Mesenchymal stem cell (in vitro differentiated cells and primary cell): ENCODE results near the gene DGKG.

Experiments
- DNase-seq: peaks from one replicate; pipeline ENCODE4 v3.0.0-alpha.2; 2013
- H2AFZ ChIP-seq: one replicate; pipeline ENCODE4 v1.6.1; 2013; ENCODE audit warnings: low read depth, mild to moderate bottlenecking, control low read depth, inconsistent platforms, low read length, moderate library complexity
- H2AK5ac ChIP-seq: 2 replicates; pipeline ENCODE4 v1.6.1; 2013; ENCODE audit warnings: low read length, moderate library complexity, mild to moderate bottlenecking, inconsistent platforms; ENCODE audit not compliant: severe bottlenecking
- H2BK120ac ChIP-seq: one replicate; pipeline ENCODE4 v1.6.1; 2013; ENCODE audit warnings: low read depth, mild to moderate bottlenecking, inconsistent platforms, low read length, moderate library complexity
- H2BK12ac ChIP-seq, 2 experiments: one replicate each; pipeline ENCODE4 v1.6.1; 2013; ENCODE audit warnings: inconsistent platforms in 2 of 2, low read length in 2 of 2, mild to moderate bottlenecking in 2 of 2, moderate library complexity in 2 of 2, control low read depth in 1 of 2
- H2BK15ac ChIP-seq: one replicate; pipeline ENCODE4 v1.6.1; 2013; ENCODE audit warnings: mild to moderate bottlenecking, low read depth, inconsistent platforms; ENCODE audit not compliant: poor library complexity, severe bottlenecking
- H2BK5ac ChIP-seq: 2 replicates; pipeline ENCODE4 v1.6.1; 2013; ENCODE audit warnings: low read depth, mild to moderate bottlenecking, low read length, control low read depth, inconsistent platforms; ENCODE audit not compliant: poor library complexity, severe bottlenecking
- H3K14ac ChIP-seq, 2 experiments: one replicate each; pipeline ENCODE4 v1.6.1; 2013; ENCODE audit warnings: inconsistent platforms in 2 of 2, low read length in 2 of 2, control low read depth in 1 of 2, mild to moderate bottlenecking in 1 of 2, moderate library complexity in 1 of 2
- H3K18ac ChIP-seq, 2 experiments: one replicate each; pipeline ENCODE4 v1.6.1; 2013; ENCODE audit warnings: inconsistent platforms in 2 of 2, low read length in 2 of 2, control low read depth in 1 of 2, low read depth in 1 of 2, mild to moderate bottlenecking in 1 of 2
- H3K23ac ChIP-seq, 2 experiments: one replicate each; pipeline ENCODE4 v1.6.1; 2013; ENCODE audit warnings: inconsistent platforms in 2 of 2, low read length in 2 of 2, mild to moderate bottlenecking in 2 of 2, moderate library complexity in 2 of 2, control low read depth in 1 of 2
- H3K27ac ChIP-seq: 2 replicates; pipeline ENCODE4 v1.5.1; 2013; ENCODE audit warnings: mild to moderate bottlenecking, moderate library complexity, low read length, control low read depth, inconsistent platforms; ENCODE audit not compliant: poor library complexity, severe bottlenecking
- H3K27me3 ChIP-seq, 2 experiments: 2 replicates each; pipeline versions ENCODE4 v1.6.1 to v1.7.0; 2013; ENCODE audit warnings: low read length in 2 of 2, mild to moderate bottlenecking in 2 of 2, moderate library complexity in 2 of 2, control low read depth in 1 of 2, inconsistent platforms in 1 of 2; ENCODE audit not compliant: control insufficient read depth in 1 of 2, insufficient read depth in 1 of 2
- H3K36me3 ChIP-seq, 2 experiments: 2 replicates each; pipeline versions ENCODE4 v1.6.1 to v1.7.0; 2013; ENCODE audit warnings: low read length in 2 of 2, control low read depth in 1 of 2, inconsistent platforms in 1 of 2, low read depth in 1 of 2, mild to moderate bottlenecking in 1 of 2; ENCODE audit not compliant: insufficient read depth in 2 of 2, control insufficient read depth in 1 of 2
- H3K4ac ChIP-seq, 2 experiments: one replicate each; pipeline ENCODE4 v1.6.1; 2013; ENCODE audit warnings: inconsistent platforms in 2 of 2, low read length in 2 of 2, mild to moderate bottlenecking in 2 of 2, moderate library complexity in 2 of 2, control low read depth in 1 of 2, low read depth in 1 of 2
- H3K4me1 ChIP-seq: 2 replicates; pipeline ENCODE4 v1.6.1; 2013; ENCODE audit warnings: low read depth, low read length, control low read depth; ENCODE audit not compliant: control insufficient read depth, insufficient read depth
- H3K4me2 ChIP-seq: 2 replicates; pipeline ENCODE4 v1.6.1; 2013; ENCODE audit warnings: low read length, mild to moderate bottlenecking, inconsistent platforms; ENCODE audit not compliant: poor library complexity, severe bottlenecking
- H3K4me3 ChIP-seq, 2 experiments: 2 replicates each; pipeline versions ENCODE4 v1.5.1 to v1.7.0; 2013; ENCODE audit warnings: low read length in 2 of 2, mild to moderate bottlenecking in 2 of 2, control low read depth in 1 of 2, low read depth in 1 of 2; ENCODE audit not compliant: insufficient read depth in 1 of 2
- H3K79me1 ChIP-seq: replicated peaks from 2 replicates; pipeline ENCODE4 v1.6.1; 2013; ENCODE audit warnings: mild to moderate bottlenecking, control low read depth, low read length, inconsistent platforms; ENCODE audit not compliant: poor library complexity, severe bottlenecking
- H3K9ac ChIP-seq: 2 replicates; pipeline ENCODE4 v1.7.0; 2013; ENCODE audit warnings: mild to moderate bottlenecking, low read length, moderate library complexity
- H3K9me3 ChIP-seq: 2 replicates; pipeline ENCODE4 v1.7.0; 2013; ENCODE audit warnings: mild to moderate bottlenecking, low read length; ENCODE audit not compliant: control insufficient read depth
- H4K8ac ChIP-seq: one replicate; pipeline ENCODE4 v1.6.1; 2013; ENCODE audit warnings: inconsistent platforms, mild to moderate bottlenecking, low read length, moderate library complexity
- H4K91ac ChIP-seq: one replicate; pipeline ENCODE4 v1.6.1; 2013; ENCODE audit warnings: mild to moderate bottlenecking, low read length, inconsistent platforms
- WGBS: methylation state at CpG from one replicate; pipeline ENCODE4 v1.1.7; 2013; ENCODE audit warnings: mixed read lengths; 5-methylcytosine and 5-hydroxymethylcytosine counted together

The DGKG gene

DNA sequence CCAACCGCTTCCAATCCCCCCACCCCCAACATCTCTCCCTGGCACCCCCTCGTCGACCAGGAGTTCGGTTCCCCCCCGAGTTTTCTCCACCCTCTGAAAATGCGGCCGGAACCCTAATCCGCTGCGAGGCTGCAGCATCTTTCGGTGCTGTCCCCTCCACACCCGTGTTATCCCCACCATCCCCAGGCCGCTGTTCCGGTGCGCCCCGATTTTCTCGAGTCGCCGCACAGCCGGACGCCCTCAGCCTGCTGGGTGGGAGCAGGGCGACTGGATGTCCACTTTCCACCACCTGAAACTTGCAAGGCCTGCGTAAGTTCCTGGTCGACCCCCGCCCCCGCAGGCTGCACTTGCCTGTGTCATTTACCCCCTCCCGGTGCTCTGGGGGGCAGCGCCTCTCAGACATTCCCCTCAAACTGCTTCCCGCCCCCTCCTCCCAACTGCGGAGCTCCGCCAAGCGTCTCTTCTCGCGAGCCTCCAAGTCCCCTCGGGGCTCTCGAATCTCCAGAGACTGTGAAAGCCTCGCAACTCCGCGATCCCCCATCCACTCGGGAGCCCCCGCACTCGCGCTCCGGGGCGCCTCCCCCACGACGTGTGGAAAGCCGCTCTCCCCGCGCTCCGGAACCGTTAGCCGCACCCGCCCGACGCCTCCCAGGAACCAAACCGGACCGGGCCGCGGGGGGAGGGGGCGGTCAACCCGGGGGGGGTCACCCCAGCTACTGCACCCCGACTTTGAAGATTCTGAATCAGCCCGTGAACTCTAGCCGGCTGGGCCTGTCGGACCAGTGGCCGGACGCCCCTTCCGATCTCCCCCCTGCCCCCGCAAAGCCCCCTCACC, 253.7 kb downstream of the DGKG start:
- Histone ChIP-seq H3K4me2 (peak overlapping the region; percentile 91), H2BK120ac (peak overlapping the region; percentile 88), H2BK5ac (peak overlapping the region; percentile 93), H3K36me3 (peaks cover 0 to 13% of the 10 kb centered on the region in 2 experiments), H3K23ac (peak overlapping the region in 1 of 2 experiments; percentile 90), H2BK15ac (no peak overlapping the region), H3K9ac (peak overlapping the region; percentile 91), H4K91ac (peak overlapping the region; percentile 91), H3K27ac (peak overlapping the region; percentile 80), H3K27me3 (no peaks in the 10 kb centered on the region), H2BK12ac (peak overlapping the region in 1 of 2 experiments; percentile 39), H4K8ac (peak overlapping the region; percentile 69), H2AK5ac (no peak overlapping the region), H3K4me1 (peaks cover 8% of the 10 kb centered on the region), H3K14ac (peak overlapping the region in 1 of 2 experiments; percentile 50), H2AFZ (no peak overlapping the region), H3K9me3 (no peaks in the 10 kb centered on the region), H3K79me1 (no peaks in the 10 kb centered on the region), H3K18ac (peak overlapping the region; percentile 81 to 89), H3K4me3 (peak overlapping the region; percentile 85 to 93), H3K4ac (peak overlapping the region; percentile 68 to 88)
- peak; percentile 87 for DNase-seq
- WGBS = under 1% methylated on average over 59 of the region's 69 CpGs

DNA sequence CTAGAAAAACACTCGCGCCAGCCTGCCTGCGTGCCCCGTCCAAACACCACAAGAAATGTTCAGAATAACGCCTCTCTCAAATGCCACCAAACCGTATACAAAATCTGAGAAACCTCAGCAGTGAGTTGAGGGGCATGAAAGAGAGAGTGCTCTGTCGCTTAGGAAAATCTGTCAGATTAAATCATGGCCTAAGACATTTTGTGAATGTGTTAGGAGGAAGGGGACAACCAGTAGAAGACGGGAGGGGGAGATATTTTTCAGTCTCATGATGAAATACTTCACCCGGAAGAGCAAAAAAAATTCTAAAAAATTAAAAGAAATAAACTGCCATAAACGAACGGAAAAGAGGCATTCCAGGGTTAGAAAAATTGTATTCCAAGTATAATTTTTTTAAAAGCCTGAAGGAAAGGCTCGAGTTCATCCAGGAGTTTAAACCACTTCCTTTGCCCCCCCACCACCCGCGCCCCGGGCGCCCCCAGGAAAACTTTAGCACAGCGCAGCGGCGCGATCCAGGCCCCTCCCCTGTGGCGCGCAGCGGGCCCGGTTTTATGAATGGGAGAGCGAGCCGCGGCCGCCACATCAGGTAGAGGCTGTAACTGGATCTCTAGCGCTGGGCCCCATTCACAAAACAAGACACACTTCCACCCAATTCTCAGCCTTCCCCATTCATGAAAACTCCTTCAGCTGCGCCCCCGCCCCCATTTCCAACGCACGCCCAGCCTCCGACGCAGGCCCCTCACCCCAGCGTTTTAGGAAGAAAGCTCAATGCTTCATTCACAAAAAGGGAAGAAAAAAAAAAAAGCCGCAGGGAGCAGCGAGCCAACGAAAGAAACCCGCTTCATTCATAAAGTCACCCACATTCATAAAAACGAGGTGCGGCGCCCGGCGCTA, 254.6 kb downstream of the DGKG start:
- Histone ChIP-seq H3K79me1 (no peaks in the 10 kb centered on the region), H3K4me2 (peak overlapping the region; percentile 91), H2BK5ac (peak overlapping the region; percentile 54), H3K27me3 (no peaks in the 10 kb centered on the region), H3K4me3 (peak overlapping the region; percentile 85 to 93), H4K8ac (peak overlapping the region; percentile 64), H2BK12ac (no peak overlapping the region), H3K27ac (peak overlapping the region; percentile 80), H2BK15ac (no peak overlapping the region), H3K18ac (peak overlapping the region; percentile 37 to 89), H2AK5ac (no peak overlapping the region), H3K14ac (no peak overlapping the region), H4K91ac (no peak overlapping the region), H3K23ac (peak overlapping the region in 1 of 2 experiments; percentile 91), H3K4me1 (peaks cover 8% of the 10 kb centered on the region), H2BK120ac (no peak overlapping the region), H3K9ac (peak overlapping the region; percentile 91), H3K4ac (no peak overlapping the region), H3K36me3 (peaks cover 0 to 13% of the 10 kb centered on the region in 2 experiments), H3K9me3 (no peaks in the 10 kb centered on the region), H2AFZ (no peak overlapping the region)
- DNase-seq = peak; percentile 77
- WGBS = under 1% methylated on average over 37 of the region's 45 CpGs

DNA sequence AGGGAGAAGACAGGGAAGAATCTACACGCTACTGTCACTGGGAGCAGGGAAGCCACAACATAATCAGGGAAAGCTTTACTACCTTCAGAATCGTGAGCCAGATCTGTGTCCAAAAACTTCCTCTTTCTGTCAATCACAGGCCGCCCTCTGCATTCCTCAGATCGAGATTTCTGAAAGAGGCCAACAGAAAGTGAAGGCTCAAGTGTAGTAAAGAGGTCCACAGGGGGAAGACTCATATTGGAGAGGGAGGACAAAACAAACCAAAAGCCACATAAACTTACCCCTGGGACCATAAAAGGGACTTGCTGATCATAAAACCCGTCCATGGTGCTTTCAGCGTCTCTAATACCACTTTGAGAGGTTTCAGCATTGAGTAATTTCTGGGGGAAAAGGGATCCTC, 256.5 kb downstream of the DGKG start:
- Histone ChIP-seq H3K9ac (peak overlapping the region; percentile 91), H2AK5ac (no peak overlapping the region), H3K36me3 (peaks cover 0 to 27% of the 10 kb centered on the region in 2 experiments), H4K91ac (no peak overlapping the region), H3K4ac (no peak overlapping the region), H3K4me1 (peaks cover 4% of the 10 kb centered on the region), H3K4me2 (peak overlapping the region; percentile 38), H2BK5ac (no peak overlapping the region), H3K27ac (no peak overlapping the region), H3K23ac (no peak overlapping the region), H2BK15ac (no peak overlapping the region), H3K79me1 (peaks cover 6% of the 10 kb centered on the region), H2BK12ac (no peak overlapping the region), H3K27me3 (no peaks in the 10 kb centered on the region), H3K14ac (no peak overlapping the region), H3K4me3 (no peak overlapping the region), H3K18ac (no peak overlapping the region), H2BK120ac (no peak overlapping the region), H3K9me3 (no peaks in the 10 kb centered on the region), H4K8ac (no peak overlapping the region), H2AFZ (no peak overlapping the region)
- DNase-seq = no peak
- 29% methylated on average over 5 of the region's 6 CpGs for WGBS

GRCh38 chr3:186102687-186103086, 259.3 kb downstream of the DGKG start:
- Histone ChIP-seq H3K14ac (no peak overlapping the region), H4K8ac (no peak overlapping the region), H3K4me1 (peaks cover 7% of the 10 kb centered on the region), H4K91ac (no peak overlapping the region), H3K79me1 (peaks cover 6% of the 10 kb centered on the region), H3K9ac (peak overlapping the region; percentile 33), H2BK5ac (no peak overlapping the region), H3K36me3 (peaks cover 0 to 43% of the 10 kb centered on the region in 2 experiments), H2BK120ac (no peak overlapping the region), H3K27me3 (no peaks in the 10 kb centered on the region), H3K4me3 (no peak overlapping the region), H3K9me3 (no peaks in the 10 kb centered on the region), H2AK5ac (no peak overlapping the region), H3K27ac (no peak overlapping the region), H2AFZ (no peak overlapping the region), H3K23ac (no peak overlapping the region), H3K4ac (no peak overlapping the region), H2BK15ac (no peak overlapping the region), H2BK12ac (no peak overlapping the region), H3K18ac (no peak overlapping the region), H3K4me2 (no peak overlapping the region)
- DNase-seq = peak; percentile 42
- WGBS = 78% methylated on average over 4 of the region's 4 CpGs
